Stimulated activated CD4-positive, alpha-beta T cell treated with anti-CD3 and anti-CD28 coated beads, Interleukin-4, amount 100 ng/mL, for 1 hour (primary cell): Measurements from ENCODE around the gene EEA1.

Source experiments
- DNase-seq: peaks from one replicate; pipeline ENCODE4 v3.0.0-alpha.2; 2020

Gene EEA1

DNA sequence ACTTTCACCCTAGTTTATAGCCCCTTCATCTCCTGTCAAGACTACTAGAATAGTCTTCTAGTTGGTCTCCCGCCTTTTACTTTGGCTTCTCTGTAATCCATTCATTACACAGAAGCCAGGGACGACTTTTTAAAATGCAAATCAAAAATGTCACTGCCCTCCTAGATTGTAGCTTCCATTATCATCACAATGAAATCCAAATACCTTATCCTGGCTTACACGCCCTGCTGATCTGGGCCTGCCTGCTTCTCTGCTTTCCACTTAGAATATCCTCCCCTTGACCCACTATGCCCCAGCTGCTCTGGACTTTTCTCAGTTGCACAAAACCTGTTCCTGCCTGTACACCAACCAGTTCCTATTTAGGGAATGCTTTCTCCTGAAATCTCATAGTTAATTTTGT, 4.5 kb upstream of the EEA1 start:
- DNase-seq, result no peak

DNA sequence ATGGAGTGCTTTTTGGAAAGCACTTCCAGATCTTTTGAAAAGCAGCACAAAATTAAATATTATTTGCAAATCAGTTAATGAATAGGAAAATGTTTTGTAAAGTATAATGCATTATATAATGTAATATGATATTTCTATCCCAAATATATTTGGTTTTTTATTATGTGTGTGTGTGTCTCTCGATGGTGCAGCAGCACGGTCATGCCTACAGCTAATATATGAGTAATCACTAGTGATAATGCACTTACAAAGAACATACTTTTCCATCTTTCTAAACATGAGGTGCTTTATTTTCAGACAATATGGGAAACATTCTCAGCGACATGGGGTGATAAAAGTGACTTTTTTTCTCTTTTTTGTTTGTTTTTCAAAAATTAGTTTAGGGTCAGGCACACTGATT, 1.3 kb upstream of the EEA1 start:
- DNase-seq, result no peak

DNA sequence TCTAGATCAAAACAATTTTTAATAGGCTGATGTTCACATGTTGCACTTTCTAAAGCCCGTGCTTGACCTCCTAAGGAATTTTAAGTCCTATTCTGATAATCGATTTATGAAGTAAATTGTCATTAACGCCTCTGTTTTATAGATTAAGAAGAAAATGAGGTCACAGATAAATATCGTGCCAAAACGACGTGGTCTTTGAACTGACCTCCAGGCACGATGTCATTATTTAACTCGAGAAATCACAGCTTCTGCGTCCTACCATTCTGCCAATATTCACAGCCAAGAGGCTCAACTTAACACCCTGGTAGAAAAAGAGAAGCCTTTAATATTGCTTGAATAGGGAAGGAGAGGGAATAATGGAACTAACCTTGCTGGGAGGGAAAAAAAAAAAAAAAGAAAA, 888 bp upstream of the EEA1 start:
- DNase-seq, result no peak

DNA sequence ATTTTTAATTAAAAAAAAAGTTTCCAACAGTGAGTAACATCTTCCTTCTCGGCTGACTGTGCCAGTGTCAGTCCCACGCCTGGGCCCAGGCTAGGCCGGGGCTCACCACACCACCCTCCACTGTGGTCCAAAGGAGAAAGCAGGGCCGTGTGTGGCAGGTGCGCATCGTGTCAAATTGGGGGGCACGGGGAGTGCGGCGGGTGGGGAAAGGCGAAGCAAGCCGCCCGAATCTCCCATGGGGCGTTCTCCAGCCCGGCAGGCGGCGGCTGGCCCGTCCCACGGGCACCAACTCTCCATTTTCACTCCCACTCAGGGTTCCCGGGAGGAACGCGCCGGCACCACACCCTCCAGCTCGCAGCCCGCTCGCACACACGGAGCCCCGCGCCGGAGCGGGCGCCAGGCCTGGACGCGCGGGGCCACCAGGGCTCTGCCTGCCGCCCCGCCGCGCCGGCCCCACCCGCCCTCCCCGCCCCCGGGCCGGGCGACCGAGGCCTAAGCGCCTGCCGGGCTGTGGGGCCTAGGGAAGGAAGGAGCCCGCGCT, 604 bp downstream of the EEA1 start:
- peak; percentile 60 for DNase-seq

DNA sequence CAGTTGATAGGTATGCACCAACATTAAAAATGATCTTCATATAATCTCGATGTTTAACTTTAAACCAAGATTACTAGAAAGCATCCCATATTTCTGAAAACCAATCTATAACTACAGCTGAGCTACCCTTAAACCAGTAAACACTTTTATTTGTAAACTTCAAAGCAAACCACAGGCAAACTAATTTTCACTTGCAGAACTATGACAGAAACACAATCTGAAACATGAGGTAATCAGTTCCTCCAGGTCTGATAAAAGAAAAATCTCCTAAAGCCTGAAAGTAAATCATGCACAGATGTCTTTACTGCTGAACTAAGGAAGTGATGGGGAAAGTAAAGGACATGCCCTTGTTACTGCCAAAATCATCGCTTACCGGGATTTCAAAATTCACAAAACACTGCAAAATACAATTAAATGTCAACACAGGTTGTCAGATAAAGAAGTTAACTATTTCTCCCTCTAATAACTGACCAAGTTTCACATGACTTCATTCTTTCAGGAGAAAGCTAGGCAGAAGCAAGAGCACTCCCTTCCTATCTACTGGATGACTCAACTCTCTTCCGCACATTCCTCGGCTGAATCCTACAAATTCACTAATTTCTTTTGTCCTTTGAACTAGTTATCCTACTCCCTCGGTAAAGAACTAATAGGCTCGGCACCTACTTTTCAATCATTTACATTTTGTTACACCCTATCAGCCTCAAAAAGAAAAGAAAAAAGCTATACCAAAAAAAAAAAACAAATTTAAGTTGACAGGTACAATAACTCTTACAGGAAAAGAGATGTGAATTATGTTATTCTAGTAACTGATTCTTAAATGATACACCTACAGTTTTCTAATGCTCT, 1.4 kb downstream of the EEA1 start:
- DNase-seq, result no peak

DNA sequence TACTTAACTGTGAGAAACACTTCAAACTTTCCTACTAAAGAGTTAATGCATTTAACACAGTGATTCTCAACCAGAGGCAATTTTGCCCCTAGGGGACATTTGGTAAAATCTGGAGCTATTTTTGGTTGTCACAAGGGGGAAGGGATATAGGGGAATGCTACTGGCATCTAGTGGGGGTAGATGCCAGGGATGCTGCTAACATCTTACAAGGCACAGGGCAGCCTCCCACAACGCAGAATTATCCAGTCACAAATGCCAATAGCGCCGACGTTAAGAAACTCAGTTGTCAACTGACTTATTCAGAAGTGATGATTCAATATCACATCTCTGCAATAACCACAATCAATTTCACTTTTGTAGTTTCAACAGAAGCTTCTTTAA, 2.0 kb downstream of the EEA1 start:
- DNase-seq, result peak; percentile 47

DNA sequence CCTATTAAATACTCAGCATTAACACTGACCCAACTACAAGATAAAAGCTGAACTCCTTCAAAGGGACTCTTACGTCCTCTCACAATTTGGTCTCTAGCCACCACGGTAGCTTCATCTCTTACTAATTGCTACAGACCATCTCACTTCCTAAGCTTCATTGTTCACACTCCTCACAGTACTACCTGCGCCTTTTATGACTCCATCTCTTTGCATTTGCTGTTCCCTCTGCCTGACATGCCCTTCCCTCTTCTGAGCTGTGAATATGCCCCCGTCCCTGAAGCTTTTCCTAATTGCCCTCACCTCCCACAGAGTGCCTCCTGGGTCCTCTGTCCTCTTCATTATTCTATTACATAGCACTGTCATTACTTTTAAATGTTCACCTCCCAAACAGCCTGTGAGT, 2.5 kb downstream of the EEA1 start:
- DNase-seq, result no peak

DNA sequence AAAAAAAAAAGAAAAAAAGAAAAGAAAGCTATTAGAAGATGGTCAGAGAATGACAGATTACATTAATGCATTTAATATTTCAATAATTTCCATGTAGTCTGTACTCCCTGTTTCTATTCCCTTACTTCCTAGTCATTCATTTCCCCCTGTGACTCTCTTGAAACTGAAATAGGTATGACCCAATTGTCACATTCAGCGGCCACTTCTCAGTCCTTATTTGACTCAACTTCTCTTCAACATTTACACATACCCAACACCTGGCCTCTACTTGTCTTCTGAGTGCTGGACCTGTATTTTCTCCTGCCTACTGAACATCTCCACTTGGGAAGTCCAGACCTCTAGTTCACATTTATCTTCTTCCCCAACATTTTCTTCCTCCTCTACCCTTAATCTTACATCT, 7.2 kb downstream of the EEA1 start:
- DNase-seq, result no peak

DNA sequence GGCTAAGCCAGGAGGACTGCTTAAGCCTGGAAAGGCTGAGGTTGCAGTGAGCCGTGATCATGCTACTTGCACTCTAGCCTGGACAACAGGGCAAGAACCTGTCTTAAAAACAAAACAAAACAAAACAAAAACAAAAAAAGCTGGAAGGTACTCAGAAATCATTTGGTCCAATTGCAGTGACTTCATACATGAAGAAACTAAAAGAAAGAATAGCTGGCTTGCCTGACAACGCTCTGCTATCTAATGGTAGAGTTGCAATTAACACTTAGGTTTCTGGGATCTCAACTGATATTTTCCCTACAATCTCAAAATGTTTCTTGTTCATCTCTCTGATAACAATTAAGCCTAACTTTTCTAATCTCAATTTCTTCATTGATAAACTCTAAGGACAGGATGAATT, 13.7 kb downstream of the EEA1 start:
- DNase-seq, result no peak

DNA sequence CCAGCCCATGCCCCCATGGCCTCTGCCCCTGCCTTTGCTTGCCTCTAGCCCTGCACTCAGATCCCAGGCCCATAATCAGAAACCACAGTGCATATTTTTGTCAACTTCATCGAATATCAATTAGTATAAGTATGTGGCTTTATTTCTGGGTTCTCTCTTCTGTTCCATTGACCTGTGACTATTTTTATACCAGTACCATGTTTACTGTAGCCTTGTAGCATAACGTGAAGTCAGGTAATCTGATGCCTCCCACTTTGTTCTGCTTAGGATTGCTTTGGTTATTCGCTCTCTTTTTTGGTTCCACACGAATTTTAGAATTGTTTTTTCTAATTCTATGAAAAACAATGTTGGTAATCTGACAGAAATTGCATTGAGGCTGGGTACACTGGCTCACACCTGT, 14.9 kb downstream of the EEA1 start:
- no peak for DNase-seq

DNA sequence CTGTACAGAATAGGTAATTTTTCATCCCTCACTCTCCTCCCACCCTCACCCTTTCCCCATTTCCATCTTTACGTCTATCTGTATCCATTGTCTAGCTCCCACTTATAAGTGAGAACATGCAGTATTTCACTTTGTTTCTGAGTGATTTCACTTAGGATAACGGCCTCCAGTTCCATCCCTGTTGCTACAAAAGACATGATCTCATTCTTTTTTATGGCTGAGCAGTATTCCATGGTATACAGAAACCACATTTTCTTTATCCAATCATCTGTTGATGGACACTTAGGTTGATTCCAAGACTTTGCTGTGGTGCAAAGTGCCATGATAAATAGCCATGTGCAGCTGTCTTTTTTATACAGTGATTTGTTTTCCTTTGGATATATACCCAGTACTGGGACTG, 16.4 kb downstream of the EEA1 start:
- DNase-seq, result no peak

DNA sequence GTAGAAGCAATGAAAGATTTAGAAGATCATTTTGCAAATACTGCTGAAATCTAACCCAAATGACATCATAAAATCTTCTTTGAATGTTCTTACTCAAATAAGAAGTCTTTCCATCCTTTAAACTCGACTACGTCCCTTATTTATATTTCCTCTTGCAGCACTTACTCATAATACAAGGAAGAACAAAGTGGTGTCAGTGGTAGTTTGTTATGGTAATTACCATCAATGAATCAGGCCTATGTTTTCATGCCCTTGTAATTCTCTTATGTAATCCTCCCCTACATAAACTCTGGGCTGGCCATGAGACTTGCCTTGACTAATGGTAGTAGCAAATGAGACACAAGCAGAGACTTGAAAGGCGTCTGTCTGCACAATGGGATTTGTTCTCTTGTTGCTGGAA, 17.0 kb downstream of the EEA1 start:
- DNase-seq, result no peak

DNA sequence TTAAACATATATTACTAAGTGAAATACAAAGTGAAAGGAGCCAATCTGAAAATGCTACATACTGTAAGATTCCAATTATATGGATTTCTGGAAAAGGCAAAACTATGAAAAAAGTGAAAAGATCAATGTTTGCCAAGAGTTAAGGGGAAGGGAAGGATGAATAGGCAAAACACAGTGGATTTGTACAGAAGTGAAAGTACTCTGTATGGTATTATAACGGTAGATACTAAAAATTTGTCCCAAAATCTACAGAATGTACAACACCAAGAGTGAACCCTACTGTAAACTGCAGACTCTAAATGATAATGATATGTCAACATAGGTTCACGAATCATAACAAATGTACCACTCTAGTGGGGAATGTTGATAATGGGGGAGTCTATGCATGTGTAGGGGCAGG, 17.8 kb downstream of the EEA1 start:
- DNase-seq, result no peak

DNA sequence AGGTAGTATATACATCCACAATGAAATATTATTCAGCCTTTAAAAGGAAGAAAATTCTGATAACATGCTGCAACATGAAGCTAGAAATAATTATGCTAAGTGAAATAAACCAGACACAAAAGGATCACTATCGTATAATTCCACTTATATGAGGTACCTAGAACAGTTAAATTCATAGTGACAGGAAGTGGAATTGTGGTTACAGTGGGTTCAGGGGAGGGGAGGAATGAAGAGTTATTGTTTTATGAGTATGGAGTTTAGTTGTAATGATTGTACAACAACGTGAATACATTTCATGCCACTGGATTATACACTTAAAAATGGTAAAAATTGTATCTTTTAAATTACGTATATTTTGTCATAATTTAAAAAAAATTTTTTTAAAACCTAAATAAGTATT, 21.0 kb downstream of the EEA1 start:
- DNase-seq, result no peak

DNA sequence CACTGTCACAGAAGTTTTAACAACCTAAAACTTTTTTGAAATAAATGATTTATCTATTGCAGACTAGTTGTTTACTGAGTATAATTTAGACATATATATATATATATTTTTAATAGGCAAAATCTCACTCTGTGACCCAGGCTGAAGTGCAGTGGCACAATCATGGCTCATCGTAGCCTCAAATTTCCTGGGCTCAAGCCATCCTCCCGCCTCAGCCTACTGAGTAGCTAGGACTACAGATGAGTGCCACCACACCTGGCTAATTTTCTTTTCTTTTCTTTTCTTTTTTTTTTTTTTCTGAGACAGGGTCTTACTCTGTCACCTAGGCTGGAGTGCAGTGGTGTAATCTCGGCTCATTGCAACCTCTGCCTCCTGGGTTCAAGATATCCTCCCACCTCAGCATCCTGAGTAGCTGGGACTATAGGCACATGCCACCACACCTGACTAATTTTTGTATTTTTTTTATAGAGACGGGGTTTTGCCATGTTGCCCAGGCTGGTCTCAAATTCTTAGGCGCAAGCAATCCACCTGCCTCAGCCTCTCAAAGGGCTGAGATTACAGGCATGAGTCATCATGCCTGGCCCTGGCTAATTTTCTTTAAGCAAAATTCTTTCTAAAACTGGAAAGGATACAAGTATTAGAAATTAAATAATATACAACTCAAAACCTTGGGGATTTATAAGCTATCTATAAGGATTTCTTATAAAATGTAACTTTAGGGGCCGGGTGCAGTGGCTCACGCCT, 23.1 kb downstream of the EEA1 start:
- no peak for DNase-seq

DNA sequence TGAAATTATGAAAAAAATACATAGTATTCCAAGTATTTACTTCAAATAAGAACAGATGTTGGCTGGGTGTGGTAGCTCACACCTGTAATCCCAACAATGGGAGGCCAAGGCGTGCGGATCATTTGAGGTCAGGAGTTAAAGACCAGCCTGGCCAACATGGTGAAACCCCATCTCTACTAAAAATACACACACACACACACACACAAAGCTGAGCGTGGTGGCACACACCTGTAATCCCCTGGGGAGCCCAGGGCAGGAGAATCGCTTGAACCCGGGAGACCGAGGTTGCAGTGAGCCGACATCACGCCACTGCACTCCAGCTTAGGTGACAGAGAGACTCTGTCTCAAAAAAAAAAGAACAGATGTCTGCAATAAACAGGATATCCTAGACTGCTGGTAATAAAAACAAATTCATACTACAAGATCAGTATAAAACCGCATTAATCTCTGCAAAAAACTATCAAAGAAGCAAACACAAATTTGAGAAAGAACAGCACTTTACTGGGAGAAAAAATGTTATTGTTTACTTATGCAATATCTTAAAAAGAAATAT, 23.8 kb downstream of the EEA1 start:
- DNase-seq, result no peak

DNA sequence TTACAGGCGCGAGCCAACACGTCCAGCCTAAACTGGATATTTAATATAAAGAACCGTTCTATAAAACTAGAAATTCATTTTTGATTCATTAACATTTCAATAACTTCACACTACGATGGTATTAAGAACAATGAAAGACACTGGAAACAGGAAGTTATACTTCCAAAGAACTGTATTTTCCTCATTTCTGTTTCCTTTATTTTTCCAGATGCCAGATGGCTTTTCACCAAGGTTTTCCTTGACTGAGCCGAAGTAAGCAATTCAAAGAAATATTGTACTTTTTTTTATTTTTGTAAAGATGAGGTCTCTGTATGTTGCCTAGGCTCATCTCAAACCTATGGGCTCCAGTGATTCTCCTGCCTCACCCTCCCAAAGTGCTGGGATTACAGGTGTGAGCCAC, 28.2 kb downstream of the EEA1 start:
- DNase-seq, result no peak

DNA sequence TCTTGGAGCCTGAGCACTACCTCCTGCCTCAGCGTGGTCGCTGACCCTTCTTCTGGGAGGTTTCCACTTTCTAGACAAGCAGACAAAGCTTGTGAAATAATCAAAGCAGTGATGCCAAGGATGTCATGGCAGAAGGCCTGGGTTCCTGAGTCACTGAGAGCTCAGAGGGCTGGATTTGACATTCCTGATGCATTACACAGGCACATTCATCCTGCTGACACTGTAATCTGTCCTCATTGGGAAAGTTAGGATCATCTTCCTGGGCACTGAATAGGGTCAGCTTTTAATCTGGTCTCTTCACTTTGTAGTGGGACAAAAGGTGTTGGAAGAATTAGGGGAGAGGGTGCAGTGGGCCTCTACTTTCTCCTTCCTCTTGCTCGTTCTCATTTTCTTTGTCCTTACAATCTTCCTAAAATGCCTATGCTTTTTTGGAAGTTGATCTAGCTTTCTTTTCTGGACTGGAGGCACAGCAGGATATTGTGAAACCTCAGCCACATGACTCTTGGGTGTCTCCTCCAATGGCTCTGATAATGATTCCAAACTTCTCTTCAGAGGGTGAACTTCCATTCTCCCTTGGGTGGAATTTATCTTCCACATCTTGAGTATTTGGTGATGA, 29.6 kb downstream of the EEA1 start:
- no peak for DNase-seq

DNA sequence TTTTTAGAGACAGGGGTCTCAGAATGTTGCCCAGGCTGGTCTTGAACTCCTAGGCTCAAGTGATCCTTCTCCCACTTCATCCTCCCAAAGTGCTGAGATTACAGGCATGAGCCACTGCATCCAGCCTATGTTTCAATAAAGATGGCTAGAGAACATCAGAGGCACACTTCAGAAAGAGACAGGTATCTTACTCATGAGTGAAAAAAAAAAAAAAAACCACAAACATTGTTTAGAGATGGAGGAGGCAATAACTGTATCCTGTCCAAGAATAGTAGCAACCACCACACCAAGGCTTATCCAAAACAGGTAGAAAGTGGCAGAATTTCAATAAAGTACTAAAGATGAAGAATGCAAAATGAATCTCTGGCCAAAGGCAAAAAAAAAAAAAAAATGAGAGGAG, 30.3 kb downstream of the EEA1 start:
- no peak for DNase-seq

DNA sequence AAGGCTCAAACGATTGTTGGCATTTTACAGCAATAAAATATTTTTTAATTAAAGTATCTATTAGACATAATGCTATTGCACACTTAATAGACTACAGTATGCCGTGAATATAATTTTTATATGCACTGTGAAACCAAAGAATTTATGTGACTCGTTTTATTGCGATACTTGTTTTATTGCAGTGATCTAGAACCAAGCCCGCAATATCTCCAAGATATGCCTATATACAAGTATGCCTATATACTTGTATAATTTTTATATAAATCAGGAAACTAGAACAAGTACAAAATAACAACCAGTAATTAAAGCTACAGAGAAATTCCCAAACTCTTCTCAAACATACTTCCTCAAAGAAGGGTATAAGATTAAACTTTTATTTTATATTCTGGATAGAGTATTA, 31.3 kb downstream of the EEA1 start:
- no peak for DNase-seq

DNA sequence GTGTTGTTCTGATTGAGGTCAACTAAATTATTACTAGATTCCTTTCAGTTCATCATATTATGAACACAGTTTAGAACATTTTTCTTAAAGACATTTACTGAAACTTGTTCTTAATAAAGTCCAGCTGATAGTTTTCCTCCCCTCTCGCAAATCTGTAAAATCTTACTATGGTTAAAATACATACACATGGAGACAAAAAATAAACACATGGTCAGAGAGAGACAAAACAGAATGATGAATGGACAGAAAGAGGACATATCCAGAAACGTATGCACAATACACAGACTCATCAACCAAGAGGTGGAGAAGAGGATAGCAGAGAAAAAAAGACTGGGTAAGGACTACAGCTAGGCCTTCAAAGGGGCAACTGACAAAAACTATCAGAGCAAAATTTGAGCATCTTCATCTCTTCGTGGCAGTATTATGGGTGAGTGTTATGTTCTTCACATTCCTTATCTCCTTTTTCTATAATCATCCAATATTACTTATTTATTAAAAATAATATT, 38.4 kb downstream of the EEA1 start:
- DNase-seq, result no peak

DNA sequence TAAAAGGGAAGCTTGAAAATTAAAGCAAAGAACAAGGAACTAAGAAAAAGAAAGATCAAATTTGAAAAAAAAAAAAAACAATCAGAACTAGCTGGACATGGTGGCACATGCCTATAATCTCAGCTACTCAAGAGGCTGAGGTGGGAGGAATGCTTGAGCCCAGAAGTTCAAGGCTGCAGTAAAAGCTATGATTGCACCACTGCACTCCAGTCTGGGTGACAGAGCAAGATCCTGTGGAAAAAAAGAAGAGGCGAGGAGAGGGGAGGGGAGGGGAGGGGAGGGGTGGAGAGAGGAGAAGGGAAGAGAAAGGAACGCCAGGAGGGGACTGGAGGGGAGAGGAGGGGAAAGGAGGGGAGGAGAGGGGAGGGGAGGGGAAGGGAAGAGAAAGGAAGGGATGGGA, 43.0 kb downstream of the EEA1 start:
- no peak for DNase-seq

DNA sequence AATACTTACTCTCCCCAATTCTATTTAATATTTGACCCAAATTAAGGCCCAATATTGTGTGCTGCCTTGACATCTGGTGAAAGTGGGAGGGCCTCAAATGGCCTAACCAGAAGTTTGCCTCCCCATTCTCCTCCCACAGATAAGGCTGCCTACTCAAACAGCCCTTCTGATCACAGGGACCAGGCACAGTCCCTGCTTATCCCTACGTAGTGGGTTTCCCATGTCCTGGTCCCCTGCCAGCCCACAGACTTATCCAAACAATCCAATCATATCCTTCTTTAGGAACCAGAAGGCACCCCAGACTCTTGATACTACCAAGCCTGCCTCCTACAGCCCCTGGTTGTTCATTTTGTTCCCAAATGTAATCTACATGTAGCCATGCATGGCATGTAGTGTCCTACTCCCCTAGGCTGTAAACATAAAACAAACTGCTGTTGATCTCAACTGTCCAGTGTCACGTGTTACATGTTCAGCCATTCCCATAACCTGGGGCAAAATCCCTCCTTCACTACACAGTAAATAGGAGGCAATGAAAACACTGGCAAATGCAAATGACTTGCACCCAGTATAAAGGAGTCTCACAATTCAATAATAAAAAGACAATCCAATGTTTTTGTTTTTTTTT, 49.3 kb downstream of the EEA1 start:
- no peak for DNase-seq
